ENCODE results near the gene SLC16A3.
A peak's percentile ranks its signal among the peaks of the same experiment; 100 is the strongest.
"Not testable (repeated sequence)": the region's sequence is repeated elsewhere in the genome, so short reads cannot be mapped to it uniquely, and the experiment has no call there.

The SLC16A3 gene

DNA sequence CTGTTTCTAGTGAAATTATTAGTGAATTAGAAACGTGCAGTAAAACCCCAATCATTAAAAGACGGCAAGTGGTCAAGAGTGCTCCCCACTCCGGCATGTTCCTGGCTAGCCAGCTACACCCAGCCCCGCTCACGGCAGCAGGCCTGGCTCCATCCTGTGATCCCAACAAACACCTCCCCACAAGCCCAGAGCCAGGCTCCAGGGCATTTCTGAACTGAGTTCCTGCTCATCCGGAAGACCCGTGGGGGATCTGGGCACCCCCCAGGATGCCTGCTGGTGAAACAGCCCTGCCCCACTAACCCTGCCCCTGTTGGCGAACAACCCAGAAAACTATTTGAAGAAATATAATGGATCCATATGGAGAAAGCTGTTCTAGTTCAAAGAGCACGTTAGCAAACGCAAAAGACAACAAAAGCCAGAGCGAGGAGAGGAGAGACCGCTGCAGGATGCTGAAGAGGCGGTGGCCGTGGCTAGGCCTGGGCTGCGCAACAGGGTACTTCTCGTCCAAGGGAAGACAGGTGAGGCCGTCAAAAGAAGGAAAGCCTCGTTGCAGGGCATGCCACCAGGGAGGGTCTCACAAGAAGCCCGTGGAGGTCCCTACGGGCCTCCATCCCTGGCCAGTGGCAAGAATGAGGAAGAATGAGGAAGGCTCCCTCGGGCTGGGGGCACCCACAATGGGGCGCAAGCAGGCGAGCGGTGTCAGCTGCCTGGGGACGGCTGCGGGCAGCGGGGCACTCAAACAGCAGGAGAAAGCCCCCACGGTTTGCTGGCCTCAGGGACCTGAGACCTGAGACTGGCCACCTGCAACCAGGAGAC is 19.2 kb downstream of the SLC16A3 start:
- no peak for DNase-seq

DNA sequence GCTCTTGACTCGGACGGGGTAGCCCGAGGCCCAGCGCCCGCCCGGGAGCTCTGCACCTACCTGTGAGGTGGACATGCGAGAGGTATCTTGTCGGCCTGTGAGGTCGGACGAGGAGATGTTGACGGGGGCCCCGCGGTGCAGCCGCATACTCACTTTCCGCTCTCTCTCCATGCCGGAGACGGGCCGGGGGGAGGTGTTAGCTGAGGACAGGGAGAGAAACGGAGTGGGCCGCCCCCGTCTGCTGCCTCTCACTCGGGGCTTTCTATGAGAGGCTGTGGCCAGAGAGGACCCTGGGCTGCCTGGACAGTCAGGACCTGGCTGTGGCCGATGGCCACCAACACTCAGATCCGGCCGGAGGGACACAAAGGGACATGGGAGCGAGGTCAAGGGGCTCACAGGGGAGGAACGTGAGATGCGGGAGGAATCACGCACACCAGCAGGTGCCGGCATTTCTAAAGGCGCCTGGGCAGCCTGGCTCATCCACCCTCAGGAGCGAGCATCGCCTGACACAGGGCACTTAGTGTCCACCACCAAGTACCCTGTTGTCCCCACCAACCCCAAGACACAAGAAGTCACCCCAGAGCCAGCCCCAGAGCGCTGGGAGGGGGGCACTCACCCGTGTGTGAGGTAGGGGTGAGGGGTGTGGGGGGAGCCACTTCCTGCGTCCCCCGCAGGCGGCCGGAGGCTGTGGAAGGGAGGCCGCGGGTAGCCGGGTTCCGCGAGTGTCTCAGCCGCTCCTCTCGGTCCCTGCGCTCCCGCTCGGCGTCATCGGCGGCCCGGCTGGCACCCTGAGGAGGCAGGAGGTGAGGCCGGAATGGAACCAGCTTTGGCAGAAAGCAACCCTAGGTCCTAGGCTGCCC is 20.2 kb downstream of the SLC16A3 start:
- DNase-seq: no peak

DNA sequence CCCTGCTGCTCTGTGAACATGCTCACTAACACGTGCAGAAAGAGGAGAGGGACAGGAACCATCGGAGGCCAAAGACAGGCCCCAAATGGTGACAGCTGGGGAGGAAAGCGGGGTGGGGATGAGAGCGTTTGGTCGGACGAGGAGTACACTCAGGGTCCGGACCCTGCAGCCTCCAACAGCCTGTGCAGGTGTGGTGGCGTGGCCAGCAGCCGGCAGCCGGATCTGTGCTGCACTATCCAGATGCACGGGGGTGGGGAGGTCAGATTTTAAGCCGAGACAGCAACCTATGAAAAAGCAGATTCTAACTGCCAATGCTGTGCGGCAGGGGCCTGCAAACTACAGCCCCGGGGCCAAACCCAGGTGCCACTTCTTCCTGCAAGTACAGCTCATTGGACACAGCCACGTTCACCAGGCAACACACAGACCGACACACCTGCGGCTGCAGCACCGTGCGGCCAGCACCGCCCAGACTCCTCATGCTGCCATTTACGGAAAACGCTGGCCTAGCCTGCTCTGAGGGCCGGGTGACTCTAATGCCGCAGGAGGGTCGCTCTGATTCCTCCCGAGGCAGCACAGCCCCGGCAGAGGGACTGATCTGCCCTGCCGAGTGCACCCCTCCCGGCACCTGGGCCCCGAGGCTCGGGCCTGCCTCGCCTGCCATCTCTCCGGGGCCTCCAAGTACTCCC is 21.2 kb downstream of the SLC16A3 start:
- DNase-seq: no peak

DNA sequence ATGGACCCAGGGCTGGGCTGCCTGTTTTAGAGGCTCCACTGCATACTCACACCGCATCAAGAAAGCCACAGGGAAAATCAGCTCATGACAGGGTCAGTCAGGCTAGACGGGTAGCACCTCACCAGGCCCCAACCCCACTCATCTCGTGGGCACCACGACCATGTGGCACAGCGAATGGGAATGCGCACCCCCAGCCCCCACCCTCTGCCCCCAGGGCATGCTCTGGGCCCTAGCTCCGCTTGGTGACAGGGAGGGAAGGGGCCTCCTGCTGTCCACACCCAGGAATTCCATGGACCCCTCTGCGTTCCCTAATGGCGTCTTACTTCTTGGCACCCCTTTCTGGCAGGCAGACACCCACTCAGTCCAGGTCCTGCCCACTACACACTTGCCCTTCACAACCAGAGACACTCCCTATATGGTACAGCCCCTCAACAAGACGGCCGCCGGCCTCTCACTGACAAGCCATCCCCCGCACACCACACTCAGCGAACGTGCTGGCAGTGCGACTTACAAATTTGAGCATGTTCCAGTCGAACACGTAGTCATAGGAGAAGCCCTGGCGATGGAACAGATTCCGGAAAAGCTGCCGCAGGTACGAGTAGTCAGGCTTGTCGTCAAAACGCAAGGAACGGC is 22.1 kb downstream of the SLC16A3 start:
- no peak for DNase-seq

DNA sequence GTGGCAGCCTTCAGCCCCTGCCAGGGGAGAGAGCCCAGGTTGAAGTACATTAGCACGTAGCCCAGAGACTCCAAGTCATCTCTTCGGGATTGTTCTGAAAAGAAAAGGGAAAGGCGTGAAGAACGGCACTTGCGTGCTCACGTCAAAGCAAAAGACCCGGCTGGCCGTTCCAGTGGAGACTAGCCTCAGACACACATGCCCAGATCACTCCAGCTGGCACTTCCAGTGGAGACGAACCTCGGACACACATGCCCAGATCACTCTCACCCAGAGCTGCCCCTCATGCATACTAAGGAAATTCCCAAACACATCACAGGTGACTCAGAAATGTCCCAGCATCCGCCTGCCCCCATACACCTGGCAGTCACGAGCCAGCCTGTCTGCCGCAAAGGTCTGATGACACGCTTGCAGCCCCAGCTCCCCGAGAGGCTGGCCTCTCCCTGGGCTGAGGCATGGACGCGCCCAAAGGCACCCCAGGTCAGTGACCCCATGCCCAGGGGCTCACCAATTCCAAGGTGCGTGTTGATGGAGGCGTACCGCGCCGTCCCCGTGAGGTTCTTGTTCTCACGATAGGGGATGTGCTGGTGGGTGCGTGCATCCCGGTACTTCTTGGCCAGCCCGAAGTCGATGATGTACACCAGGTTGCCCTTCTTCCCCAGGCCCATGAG is 23.8 kb downstream of the SLC16A3 start:
- no peak for DNase-seq

DNA sequence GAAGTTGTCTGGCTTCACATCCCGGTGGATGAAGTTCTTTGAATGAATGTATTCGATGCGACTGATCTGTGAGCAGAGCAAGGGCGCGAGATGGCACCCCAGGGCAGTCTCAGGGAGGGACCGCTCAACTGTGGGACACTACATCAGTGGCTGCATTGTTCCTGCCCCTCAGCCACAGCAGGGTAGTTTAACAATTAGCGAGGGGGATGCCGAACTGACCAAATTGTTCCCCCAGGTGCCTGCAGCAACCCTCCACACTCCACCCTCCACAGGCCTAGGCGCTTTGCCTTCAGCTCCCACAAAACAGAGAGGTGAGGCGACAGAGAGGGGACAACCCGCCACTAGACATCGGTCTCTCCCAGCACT is 24.3 kb downstream of the SLC16A3 start:
- DNase-seq: no peak

DNA sequence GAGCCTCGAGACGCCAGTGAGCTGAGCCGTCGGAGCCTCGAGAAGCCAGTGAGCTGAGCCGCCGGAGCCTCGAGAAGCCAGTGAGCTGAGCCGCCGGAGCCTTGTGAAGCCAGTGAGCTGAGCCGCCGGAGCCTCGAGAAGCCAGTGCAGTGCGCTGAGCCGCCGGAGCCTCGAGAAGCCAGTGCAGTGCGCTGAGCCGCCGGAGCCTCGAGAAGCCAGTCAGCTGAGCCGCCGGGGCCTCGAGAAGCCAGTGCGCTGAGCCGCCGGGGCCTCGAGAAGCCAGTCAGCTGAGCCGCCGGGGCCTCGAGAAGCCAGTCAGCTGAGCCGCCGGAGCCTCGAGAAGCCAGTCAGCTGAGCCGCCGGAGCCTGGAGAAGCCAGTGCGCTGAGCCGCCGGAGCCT is 25.3 kb downstream of the SLC16A3 start:
- not testable (repeated sequence) for DNase-seq

DNA sequence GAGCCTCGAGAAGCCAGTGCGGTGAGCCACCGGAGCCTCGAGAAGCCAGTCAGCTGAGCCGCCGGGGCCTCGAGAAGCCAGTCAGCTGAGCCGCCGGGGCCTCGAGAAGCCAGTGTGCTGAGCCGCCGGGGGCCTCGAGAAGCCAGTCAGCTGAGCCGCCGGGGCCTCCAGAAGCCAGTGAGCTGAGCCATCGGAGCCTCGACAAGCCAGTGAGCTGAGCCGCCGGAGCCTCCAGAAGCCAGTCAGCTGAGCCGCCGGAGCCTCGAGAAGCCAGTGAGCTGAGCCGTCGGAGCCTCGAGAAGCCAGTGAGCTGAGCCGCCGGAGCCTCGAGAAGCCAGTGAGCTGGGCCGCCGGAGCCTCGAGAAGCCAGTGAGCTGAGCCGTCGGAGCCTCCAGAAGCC is 25.9 kb downstream of the SLC16A3 start:
- DNase-seq: not testable (repeated sequence)

DNA sequence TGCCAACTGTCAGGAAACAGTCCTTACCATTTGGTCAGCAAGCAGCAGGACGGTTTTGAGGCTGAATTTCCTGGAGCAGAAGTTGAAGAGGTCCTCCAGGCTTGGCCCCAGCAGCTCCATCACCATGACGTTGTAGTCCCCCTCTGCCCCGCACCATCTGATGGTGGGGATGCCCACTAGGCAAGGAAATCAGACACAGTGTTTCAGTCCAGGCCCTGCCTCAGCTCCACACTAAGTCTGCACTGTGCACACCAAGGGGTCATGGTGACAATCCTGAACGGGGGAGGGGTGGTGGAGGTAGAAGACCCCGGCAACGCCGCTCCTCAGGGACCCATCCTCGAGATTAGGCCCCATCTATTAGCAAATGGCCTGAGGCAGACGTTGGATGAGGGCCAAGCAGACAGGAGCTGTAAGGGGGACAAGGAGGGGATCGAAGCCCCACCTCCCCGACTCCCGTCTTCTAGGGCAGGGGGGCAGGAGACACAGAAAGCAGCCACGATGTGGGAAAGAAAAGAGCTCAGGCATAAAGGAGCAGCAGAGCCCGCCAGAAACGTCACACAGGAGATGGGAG is 26.6 kb downstream of the SLC16A3 start:
- no peak for DNase-seq

DNA sequence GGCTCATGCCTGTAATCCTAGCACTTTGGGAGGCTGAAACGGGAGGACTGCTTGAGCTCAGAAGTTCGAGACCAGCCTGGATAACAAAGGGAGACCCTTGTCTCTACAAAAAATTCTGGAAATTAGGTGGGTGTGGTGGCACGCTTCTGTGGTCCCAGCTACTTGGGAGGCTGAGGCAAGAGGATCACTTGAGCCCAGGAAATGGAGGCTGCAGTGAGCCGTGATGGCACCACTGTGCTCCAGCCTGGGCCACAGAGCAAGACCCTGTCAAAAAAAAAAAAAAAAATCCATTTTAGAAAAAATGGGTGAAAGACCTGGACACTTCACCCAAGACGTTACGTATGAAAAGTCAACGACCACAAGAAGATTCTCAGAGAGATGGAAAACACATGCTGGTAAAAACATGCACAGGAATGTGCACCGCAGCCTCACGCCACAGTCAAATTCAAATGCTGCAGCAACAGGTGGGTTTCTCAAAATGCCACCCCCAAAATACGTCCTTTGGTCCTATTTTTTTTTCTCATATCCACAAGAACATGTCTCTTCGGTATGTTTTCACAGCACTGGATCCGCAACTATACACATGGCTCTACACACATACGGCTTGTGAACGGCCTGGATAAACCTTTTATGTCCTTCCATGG is 27.5 kb downstream of the SLC16A3 start:
- no peak for DNase-seq

DNA sequence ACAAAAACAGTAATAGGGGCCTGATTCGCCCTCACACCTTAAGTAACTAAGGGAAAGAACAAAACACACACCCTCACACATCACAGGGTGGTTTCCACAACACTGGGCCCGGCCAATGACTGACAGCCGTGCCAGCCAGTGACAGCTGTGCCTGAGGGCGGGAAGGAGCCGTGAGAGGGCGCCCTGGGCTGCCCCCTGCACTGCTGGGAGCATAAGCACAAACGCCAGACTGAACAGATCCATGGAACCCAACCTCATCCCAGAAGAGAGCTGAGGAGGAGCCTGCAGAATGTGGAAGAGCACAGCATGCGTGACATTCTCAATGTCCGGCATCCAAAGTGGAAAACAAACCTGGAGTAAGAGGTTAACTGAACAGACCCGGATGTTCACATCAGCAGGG is 28.6 kb downstream of the SLC16A3 start:
- DNase-seq: peak; percentile 61

DNA sequence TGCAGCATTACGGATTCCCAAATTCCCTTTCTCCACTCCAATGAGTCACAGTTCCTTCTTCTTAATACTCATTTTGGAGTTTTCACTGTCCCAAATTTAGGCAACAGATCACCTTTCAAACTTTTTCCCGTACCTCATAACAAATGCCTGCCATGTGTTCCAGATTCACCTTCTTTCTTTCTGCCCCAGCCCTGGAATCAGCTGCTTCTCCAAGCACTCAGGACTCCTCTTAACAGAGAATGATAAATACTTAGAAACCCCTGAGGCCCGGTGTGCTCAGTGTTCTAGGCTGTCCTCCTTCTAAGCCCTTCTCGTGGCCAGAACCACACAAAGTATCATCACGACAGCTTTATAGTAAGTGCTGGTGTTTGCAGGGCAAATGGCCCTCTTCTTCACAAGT is 29.7 kb downstream of the SLC16A3 start:
- DNase-seq: no peak

DNA sequence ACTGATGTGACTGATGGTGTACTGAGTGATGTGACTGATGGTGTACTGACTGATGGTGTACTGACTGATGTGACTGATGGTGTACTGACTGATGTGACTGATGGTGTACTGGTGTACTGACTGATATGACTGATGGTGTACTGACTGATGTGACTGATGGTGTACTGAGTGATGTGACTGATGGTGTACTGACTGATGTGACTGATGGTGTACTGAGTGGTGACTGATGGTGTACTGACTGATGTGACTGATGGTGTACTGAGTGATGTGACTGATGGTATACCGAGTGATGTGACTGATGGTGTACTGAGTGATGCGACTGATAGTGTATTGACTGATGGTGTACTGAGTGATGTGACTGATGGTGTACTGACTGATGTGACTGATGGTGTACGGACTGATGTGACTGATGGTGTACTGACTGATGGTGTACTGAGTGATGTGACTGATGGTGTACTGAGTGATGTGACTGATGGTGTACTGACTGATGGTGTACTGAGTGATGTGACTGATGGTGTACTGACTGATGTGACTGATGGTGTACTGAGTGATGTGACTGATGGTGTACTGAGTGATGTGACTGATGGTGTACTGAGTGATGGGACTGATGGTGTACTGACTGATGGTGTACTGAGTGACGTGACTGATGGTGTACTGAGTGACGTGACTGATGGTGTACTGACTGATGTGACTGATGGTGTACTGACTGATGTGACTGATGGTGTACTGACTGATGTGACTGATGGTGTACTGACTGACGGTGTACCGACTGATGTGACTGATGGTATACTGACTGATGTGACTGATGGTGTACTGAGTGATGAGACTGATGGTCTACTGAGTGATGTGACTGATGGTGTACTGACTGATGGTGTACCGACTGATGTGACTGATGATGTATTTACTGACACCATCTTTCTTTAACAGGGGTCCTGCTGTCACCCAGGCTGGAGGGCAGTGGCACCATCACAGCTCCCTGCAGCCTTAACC is 31.4 kb downstream of the SLC16A3 start:
- not testable (repeated sequence) for DNase-seq

DNA sequence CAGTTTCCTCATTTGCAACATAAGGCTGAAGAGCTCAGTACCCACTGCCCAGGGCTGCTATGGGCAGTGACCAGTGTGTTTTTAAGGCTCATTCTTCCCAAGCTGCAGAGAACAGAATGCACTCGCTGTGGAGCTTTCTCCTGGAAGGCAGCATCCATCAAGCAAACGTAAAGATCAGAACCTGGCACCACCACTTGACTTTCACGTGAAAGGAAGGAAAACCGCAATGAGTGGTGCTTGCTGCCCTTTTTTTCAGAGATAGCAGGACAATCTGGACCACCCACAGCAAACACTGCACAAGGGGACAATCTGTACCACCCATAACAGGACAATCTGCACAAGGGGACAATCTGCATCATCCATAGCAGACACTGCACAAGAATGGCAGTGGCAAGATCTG is 33.5 kb downstream of the SLC16A3 start:
- DNase-seq: no peak

DNA sequence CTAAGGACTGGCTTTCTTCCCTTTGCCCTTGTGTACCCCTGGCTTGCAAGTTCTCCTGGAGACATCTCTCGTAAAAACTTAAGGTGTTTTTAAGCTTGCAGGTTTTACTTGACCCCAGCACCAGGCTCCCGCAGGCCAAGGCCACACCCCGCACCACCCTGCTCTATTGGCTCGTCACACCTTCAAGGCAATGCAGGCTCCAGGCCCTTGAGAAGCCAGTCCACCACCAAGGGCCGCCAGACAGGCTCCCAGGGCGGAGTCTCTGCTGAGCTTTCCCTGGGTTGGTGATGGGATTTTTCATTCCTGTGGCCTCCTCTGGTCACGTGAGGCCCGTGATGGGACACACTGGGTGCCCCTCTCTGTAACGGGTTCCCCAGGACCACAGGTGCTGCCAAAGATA is 34.8 kb downstream of the SLC16A3 start:
- DNase-seq: no peak

DNA sequence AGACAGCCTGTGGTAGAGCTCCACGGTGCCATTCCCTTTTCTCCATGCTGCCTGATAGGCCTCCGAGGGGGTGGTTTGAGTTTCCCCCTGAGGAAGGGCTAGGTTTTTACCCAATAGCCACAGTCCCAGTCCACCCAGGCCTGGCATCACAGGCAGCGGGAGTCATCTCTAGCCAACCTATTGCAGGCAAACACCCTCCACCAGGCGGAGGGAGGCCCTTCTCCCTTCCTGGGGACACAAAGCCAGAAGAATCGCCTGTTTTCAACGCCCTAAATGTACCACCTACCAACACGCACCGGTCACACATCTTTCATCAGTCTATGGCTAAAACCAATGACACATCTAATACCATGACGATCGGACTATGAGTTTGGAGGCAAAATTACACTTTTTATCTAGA is 37.3 kb downstream of the SLC16A3 start:
- no peak for DNase-seq

DNA sequence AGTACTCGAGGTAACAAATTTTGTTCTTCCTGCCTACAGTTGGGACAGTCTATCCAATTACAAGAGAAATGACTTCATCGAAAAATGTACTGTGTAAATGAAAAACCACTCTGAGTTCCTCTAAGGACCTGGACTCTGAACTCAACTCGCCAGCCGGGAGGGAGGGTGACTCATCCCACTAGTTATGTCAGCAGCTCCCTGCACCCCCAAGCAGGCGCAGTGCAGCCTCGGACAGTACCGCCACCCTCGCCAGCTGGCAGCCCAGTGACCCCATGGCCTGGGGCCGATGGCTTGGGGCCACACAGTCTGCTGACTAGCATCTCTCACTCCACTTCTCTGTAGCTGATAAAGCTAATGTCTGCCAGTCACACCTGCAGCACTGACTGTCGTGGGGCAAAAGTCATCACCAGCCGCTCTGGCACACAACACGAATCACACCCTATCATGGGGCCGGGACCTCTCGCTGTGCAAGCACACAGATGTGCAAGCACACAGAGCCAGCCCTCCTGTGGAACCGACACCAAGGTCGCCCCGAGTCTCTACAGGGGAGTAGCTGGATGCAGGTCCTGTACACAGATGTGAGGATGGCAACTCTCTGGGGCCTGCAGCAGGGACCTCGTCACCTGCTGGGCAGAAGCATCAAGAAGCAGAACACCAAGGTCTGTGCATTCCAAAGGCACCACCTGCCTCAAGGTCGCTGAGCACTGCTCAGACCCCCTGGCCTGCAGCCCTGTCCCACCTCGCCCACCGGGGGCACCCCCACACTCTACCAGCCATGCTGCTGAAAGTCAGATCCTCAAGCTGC is 38.9 kb downstream of the SLC16A3 start:
- peak; percentile 53 for DNase-seq

DNA sequence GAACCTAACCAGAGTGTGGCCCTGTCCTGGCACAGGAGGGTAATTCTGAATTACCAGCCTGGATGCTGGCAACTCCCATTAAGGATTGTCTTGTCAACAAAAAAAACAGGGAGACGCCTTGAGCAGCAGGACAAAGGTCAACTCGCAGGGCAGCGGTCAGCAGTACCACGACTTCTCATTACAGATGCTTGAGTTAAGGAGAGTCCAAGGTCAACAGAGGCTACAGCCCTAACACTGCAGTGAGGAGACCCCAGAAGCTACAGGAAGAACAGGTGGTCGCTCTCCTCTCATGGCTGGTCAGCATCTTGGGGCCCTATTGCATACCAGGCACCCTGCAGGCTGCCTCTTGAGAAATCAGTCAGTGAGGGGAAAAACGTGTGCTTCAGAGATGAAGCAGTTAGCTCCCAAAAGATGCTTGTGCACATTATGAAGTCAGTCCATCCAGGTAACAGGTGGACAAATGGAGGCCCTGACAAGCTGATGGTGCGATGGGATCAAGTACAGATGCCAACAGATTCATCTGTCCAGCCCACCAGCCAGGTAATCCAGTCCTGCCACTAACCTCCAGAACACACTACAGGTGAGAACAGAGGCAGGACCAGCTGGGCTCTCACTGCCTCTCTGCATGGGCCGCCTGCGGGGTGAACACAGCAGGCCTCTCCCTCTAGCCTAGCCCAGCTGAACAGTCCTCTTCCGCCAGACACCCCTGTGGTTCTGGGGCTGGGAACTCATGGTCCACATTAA is 40.5 kb downstream of the SLC16A3 start:
- no peak for DNase-seq

Measured in stimulated activated CD4-positive, alpha-beta T cell treated with anti-CD3 and anti-CD28 coated beads, Interleukin-1b, Interleukin-23, amount 100 ng/mL, for 48 hours (primary cell).